ENCODE results near the gene PPP1R15B. TPM values are rescaled to one million over a fixed set of nuclear protein-coding genes. Genes with fewer than 3 reads are reported as not detected.

The PPP1R15B gene
- total and polyA plus RNA-seq, 2 donors (not counting 1 experiment from before 2014, with no cell fraction given): 65.7 to 137 TPM

DNA sequence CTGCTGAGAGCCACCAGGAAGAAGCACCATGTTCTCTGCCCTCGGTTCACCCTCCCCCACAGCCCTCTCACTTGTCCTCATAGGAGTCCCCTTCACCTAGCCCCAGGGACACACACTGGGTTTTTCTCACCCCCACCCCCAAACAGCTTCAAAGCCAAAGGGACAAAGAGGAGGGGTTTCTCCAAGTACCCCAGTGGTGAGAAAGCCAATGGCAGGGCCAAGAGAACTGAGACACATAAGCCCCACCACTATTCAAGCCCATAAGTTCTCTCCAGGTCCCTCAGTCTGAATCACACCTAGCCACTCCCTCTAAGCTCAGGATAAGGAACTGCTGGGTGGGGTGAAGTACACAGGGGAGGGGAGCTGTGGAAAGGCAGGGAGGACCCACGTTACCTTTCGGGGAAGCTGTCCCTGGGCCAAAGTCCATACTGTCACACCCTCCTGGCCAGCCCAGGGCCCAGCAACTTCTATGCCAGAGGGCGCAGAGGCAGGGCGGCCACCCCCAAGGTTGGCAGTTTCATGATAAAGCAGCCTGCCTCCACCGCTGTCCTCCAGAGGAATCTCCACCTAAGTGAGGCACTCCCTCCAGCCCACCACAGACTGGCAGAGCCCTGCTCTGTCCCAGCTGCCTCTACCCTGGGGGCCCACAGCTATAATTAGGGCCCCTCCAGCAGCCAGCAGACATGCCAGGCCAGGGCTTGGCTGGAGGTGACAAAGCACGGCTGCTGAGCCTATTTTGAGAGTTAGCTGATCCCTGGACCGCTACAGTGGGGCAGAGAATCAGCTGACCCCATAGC lies 39.0 kb upstream of the PPP1R15B start:
- TF ChIP-seq CTCF (IDR thresholded peaks at IDR 0.05) (no peak), EZH2 (IDR thresholded peaks at IDR 0.05; ENCODE audit: borderline replicate concordance, insufficient read depth, low read depth, low read length, poor library complexity, severe bottlenecking) (no peak)
- ATAC-seq (ENCODE audit: low read depth) (no peak), DNase-seq (no peak)
- no peaks in the 10 kb centered on the region for H3K9me3 ChIP-seq (ENCODE audit: control extremely low read depth in 1 of 3, control insufficient read depth in 2 of 3, insufficient read depth in 1 of 3, low read length in 2 of 3)
- H3K36me3 ChIP-seq (replicated peaks in 1 of 2; ENCODE audit: control extremely low read depth in 1 of 2, control insufficient read depth in 1 of 2, extremely low read depth in 1 of 2, insufficient read depth in 2 of 2, low read length in 1 of 2): peaks cover 3 to 63% of the 10 kb centered on the region in 2 experiments
- H3K9me3 Mint-ChIP-seq (ENCODE audit: insufficient read depth): no peaks in the 10 kb centered on the region
- ChIA-PET POLR2A (interaction anchor here (0.6 to 12.9 kb wide), 5 partner anchors 14 to 55 kb away, joined by 3 to 161 read pairs (median 4); partner anchors contain the start of gene PIK3C2B), CTCF (interaction anchor here (0.8 to 43.9 kb wide), 6 partner anchors 18 to 356 kb away, joined by 3 to 1884 read pairs (median 92); partner anchors contain the start of genes MDM4 and PIK3C2B)
- intact Hi-C loops (cut with micrococcal nuclease): loop anchor here (5.0 kb wide), 1 partner anchor 33 kb away; no protein-coding TSS in a partner anchor
- H3K9ac ChIP-seq (ENCODE audit: low read length): no peak overlapping the region
- H4K20me1 ChIP-seq (ENCODE audit: control insufficient read depth, insufficient read depth, low read length, poor library complexity, severe bottlenecking): no peaks in the 10 kb centered on the region
- H3K4me3 ChIP-seq (ENCODE audit: control extremely low read depth in 1 of 5, extremely low read depth in 1 of 5, insufficient read depth in 1 of 5, low read depth in 2 of 5, low read length in 4 of 5): no peak overlapping the region
- peak overlapping the region; percentile 45 for H3K4me3 Mint-ChIP-seq
- H3K27ac Mint-ChIP-seq: peak overlapping the region; percentile 84
- H3K27me3 ChIP-seq (replicated peaks in 1 of 4; ENCODE audit: control extremely low read depth in 1 of 4, control insufficient read depth in 3 of 4, insufficient read depth in 4 of 4, low read length in 3 of 4): no peaks in the 10 kb centered on the region
- H3K4me2 ChIP-seq (replicated peaks; ENCODE audit: low read depth, low read length, poor library complexity, severe bottlenecking): peak overlapping the region; percentile 69
- no peak overlapping the region for H2AFZ ChIP-seq (ENCODE audit: insufficient read depth, low read depth, low read length, poor library complexity, severe bottlenecking)
- no peaks in the 10 kb centered on the region for H3K27me3 Mint-ChIP-seq
- H3K27ac ChIP-seq (ENCODE audit: low read length in 2 of 2): peak overlapping the region; percentile 96
- H3K4me1 ChIP-seq (ENCODE audit: control insufficient read depth in 2 of 2, insufficient read depth in 2 of 2, low read length in 2 of 2): peaks cover 91 to 98% of the 10 kb centered on the region in 2 donors
- peaks cover 67% of the 10 kb centered on the region for H3K79me2 ChIP-seq (ENCODE audit: control insufficient read depth, insufficient read depth, low read length)
- peaks cover 90% of the 10 kb centered on the region for H3K4me1 Mint-ChIP-seq
- WGBS (ENCODE audit: insufficient coverage): 91% methylated on average over 8 of the region's 8 CpGs
